ENCODE measurements around the gene PDE6A.
"Not testable (repeated sequence)": the region's sequence is repeated elsewhere in the genome, so short reads cannot be mapped to it uniquely, and the experiment has no call there.

PDE6A gene

GRCh38 chr5:149883550-149883949 is 61.0 kb downstream of the PDE6A start:
- Histone ChIP-seq H3K23ac (ENCODE audit: low read length in 2 of 2) (no peak overlapping the region), H2BK12ac (ENCODE audit: low read length in 2 of 2) (no peak overlapping the region), H3K9ac (ENCODE audit: low read length) (no peak overlapping the region), H3K4me3 (ENCODE audit: insufficient read depth in 1 of 2, low read depth in 1 of 2, low read length in 2 of 2) (no peak overlapping the region), H2AFZ (ENCODE audit: low read depth, low read length) (no peak overlapping the region), H2BK5ac (ENCODE audit: low read depth, low read length, poor library complexity, severe bottlenecking) (no peak overlapping the region), H3K4me1 (ENCODE audit: control insufficient read depth, insufficient read depth, low read depth, low read length) (peaks cover 13% of the 10 kb centered on the region), H3K4me2 (ENCODE audit: low read length, poor library complexity, severe bottlenecking) (no peak overlapping the region), H3K18ac (ENCODE audit: low read depth in 1 of 2, low read length in 2 of 2) (no peak overlapping the region), H3K27ac (ENCODE audit: low read length, poor library complexity, severe bottlenecking) (no peak overlapping the region), H4K91ac (ENCODE audit: low read length) (no peak overlapping the region), H2BK120ac (ENCODE audit: low read depth, low read length) (no peak overlapping the region), H4K8ac (ENCODE audit: low read length) (no peak overlapping the region), H2AK5ac (ENCODE audit: low read length, severe bottlenecking) (no peak overlapping the region), H3K79me1 (replicated peaks; ENCODE audit: low read length, poor library complexity, severe bottlenecking) (no peaks in the 10 kb centered on the region), H3K9me3 (ENCODE audit: control insufficient read depth, low read length) (no peaks in the 10 kb centered on the region), H3K4ac (ENCODE audit: low read depth in 1 of 2, low read length in 2 of 2) (no peak overlapping the region), H2BK15ac (ENCODE audit: low read depth, poor library complexity, severe bottlenecking) (no peak overlapping the region), H3K27me3 (ENCODE audit: control insufficient read depth in 1 of 2, insufficient read depth in 1 of 2, low read length in 2 of 2) (no peaks in the 10 kb centered on the region), H3K36me3 (ENCODE audit: control insufficient read depth in 1 of 2, insufficient read depth in 2 of 2, low read depth in 1 of 2, low read length in 2 of 2) (no peaks in the 10 kb centered on the region), H3K14ac (ENCODE audit: low read length in 2 of 2) (no peak overlapping the region)
- no peak for DNase-seq
- 85% methylated on average over 2 of the region's 2 CpGs for WGBS

GRCh38 chr5:149882633-149883032 is 62.0 kb downstream of the PDE6A start:
- not testable (repeated sequence) for H3K18ac ChIP-seq (ENCODE audit: low read depth in 1 of 2, low read length in 2 of 2); H3K9ac ChIP-seq (ENCODE audit: low read length); H2BK5ac ChIP-seq (ENCODE audit: low read depth, low read length, poor library complexity, severe bottlenecking); H2BK120ac ChIP-seq (ENCODE audit: low read depth, low read length); H2AK5ac ChIP-seq (ENCODE audit: low read length, severe bottlenecking); H3K4ac ChIP-seq (ENCODE audit: low read depth in 1 of 2, low read length in 2 of 2); H4K8ac ChIP-seq (ENCODE audit: low read length); H3K4me3 ChIP-seq (ENCODE audit: insufficient read depth in 1 of 2, low read depth in 1 of 2, low read length in 2 of 2); DNase-seq; H3K79me1 ChIP-seq (replicated peaks; ENCODE audit: low read length, poor library complexity, severe bottlenecking); H2BK15ac ChIP-seq (ENCODE audit: low read depth, poor library complexity, severe bottlenecking); H2AFZ ChIP-seq (ENCODE audit: low read depth, low read length); H3K23ac ChIP-seq (ENCODE audit: low read length in 2 of 2); H3K27ac ChIP-seq (ENCODE audit: low read length, poor library complexity, severe bottlenecking); H3K27me3 ChIP-seq (ENCODE audit: control insufficient read depth in 1 of 2, insufficient read depth in 1 of 2, low read length in 2 of 2); H3K4me2 ChIP-seq (ENCODE audit: low read length, poor library complexity, severe bottlenecking); H3K14ac ChIP-seq (ENCODE audit: low read length in 2 of 2); H4K91ac ChIP-seq (ENCODE audit: low read length); H2BK12ac ChIP-seq (ENCODE audit: low read length in 2 of 2); H3K9me3 ChIP-seq (ENCODE audit: control insufficient read depth, low read length); H3K36me3 ChIP-seq (ENCODE audit: control insufficient read depth in 1 of 2, insufficient read depth in 2 of 2, low read depth in 1 of 2, low read length in 2 of 2)
- 96% methylated on average over 9 of the region's 10 CpGs for WGBS
- H3K4me1 ChIP-seq (ENCODE audit: control insufficient read depth, insufficient read depth, low read depth, low read length): peaks cover 11% of the 10 kb centered on the region

- peaks cover 0 to 9% of the 10 kb centered on the region in 2 experiments for H3K27me3 ChIP-seq (ENCODE audit: control insufficient read depth in 1 of 2, insufficient read depth in 1 of 2, low read length in 2 of 2)
- H2AFZ ChIP-seq (ENCODE audit: low read depth, low read length): no peak overlapping the region
- no peak overlapping the region for H3K9ac ChIP-seq (ENCODE audit: low read length)
- no peak for DNase-seq
- no peak overlapping the region for H3K4me2 ChIP-seq (ENCODE audit: low read length, poor library complexity, severe bottlenecking)
- no peak overlapping the region for H3K4ac ChIP-seq (ENCODE audit: low read depth in 1 of 2, low read length in 2 of 2)
- H4K91ac ChIP-seq (ENCODE audit: low read length): no peak overlapping the region
- no peak overlapping the region for H2BK15ac ChIP-seq (ENCODE audit: low read depth, poor library complexity, severe bottlenecking)
- no peak overlapping the region for H3K23ac ChIP-seq (ENCODE audit: low read length in 2 of 2)
- no peak overlapping the region for H2BK120ac ChIP-seq (ENCODE audit: low read depth, low read length)
- H3K4me1 ChIP-seq (ENCODE audit: control insufficient read depth, insufficient read depth, low read depth, low read length): peaks cover 9% of the 10 kb centered on the region
- H3K18ac ChIP-seq (ENCODE audit: low read depth in 1 of 2, low read length in 2 of 2): no peak overlapping the region
- no peak overlapping the region for H4K8ac ChIP-seq (ENCODE audit: low read length)
- no peak overlapping the region for H2AK5ac ChIP-seq (ENCODE audit: low read length, severe bottlenecking)
- WGBS: 90% methylated on average over 2 of the region's 4 CpGs
- H3K27ac ChIP-seq (ENCODE audit: low read length, poor library complexity, severe bottlenecking): no peak overlapping the region
- no peak overlapping the region for H2BK5ac ChIP-seq (ENCODE audit: low read depth, low read length, poor library complexity, severe bottlenecking)
- no peaks in the 10 kb centered on the region for H3K36me3 ChIP-seq (ENCODE audit: control insufficient read depth in 1 of 2, insufficient read depth in 2 of 2, low read depth in 1 of 2, low read length in 2 of 2)
- H3K4me3 ChIP-seq (ENCODE audit: insufficient read depth in 1 of 2, low read depth in 1 of 2, low read length in 2 of 2): no peak overlapping the region
- no peaks in the 10 kb centered on the region for H3K79me1 ChIP-seq (replicated peaks; ENCODE audit: low read length, poor library complexity, severe bottlenecking)
- H2BK12ac ChIP-seq (ENCODE audit: low read length in 2 of 2): no peak overlapping the region
- no peak overlapping the region for H3K14ac ChIP-seq (ENCODE audit: low read length in 2 of 2)
- no peaks in the 10 kb centered on the region for H3K9me3 ChIP-seq (ENCODE audit: control insufficient read depth, low read length)
Measured at GRCh38 chr5:149881874-149882273, 62.7 kb downstream of the PDE6A start.

- Histone ChIP-seq H3K18ac (ENCODE audit: low read depth in 1 of 2, low read length in 2 of 2) (no peak overlapping the region), H3K23ac (ENCODE audit: low read length in 2 of 2) (no peak overlapping the region)
Measured at GRCh38 chr5:149881069-149881622, 63.4 kb downstream of the PDE6A start.

More at GRCh38 chr5:149881069-149881622, 63.4 kb downstream of the PDE6A start:
- H3K27ac ChIP-seq (ENCODE audit: low read length, poor library complexity, severe bottlenecking): no peak overlapping the region
- H3K27me3 ChIP-seq (ENCODE audit: control insufficient read depth in 1 of 2, insufficient read depth in 1 of 2, low read length in 2 of 2): peaks cover 0 to 12% of the 10 kb centered on the region in 2 experiments
- H3K4ac ChIP-seq (ENCODE audit: low read depth in 1 of 2, low read length in 2 of 2): no peak overlapping the region
- no peak overlapping the region for H3K9ac ChIP-seq (ENCODE audit: low read length)
- H2AFZ ChIP-seq (ENCODE audit: low read depth, low read length): no peak overlapping the region
- H2BK120ac ChIP-seq (ENCODE audit: low read depth, low read length): no peak overlapping the region
- H3K4me1 ChIP-seq (ENCODE audit: control insufficient read depth, insufficient read depth, low read depth, low read length): peaks cover 4% of the 10 kb centered on the region
- no peak overlapping the region for H3K4me3 ChIP-seq (ENCODE audit: insufficient read depth in 1 of 2, low read depth in 1 of 2, low read length in 2 of 2)
- no peaks in the 10 kb centered on the region for H3K9me3 ChIP-seq (ENCODE audit: control insufficient read depth, low read length)
- WGBS: 100% methylated on average over 4 of the region's 4 CpGs
- no peak overlapping the region for H3K4me2 ChIP-seq (ENCODE audit: low read length, poor library complexity, severe bottlenecking)
- H4K8ac ChIP-seq (ENCODE audit: low read length): no peak overlapping the region
- DNase-seq: no peak
- H3K36me3 ChIP-seq (ENCODE audit: control insufficient read depth in 1 of 2, insufficient read depth in 2 of 2, low read depth in 1 of 2, low read length in 2 of 2): no peaks in the 10 kb centered on the region
- no peak overlapping the region for H3K14ac ChIP-seq (ENCODE audit: low read length in 2 of 2)
- no peak overlapping the region for H4K91ac ChIP-seq (ENCODE audit: low read length)
- no peaks in the 10 kb centered on the region for H3K79me1 ChIP-seq (replicated peaks; ENCODE audit: low read length, poor library complexity, severe bottlenecking)
- H2BK12ac ChIP-seq (ENCODE audit: low read length in 2 of 2): no peak overlapping the region
- no peak overlapping the region for H2BK5ac ChIP-seq (ENCODE audit: low read depth, low read length, poor library complexity, severe bottlenecking)
- H2BK15ac ChIP-seq (ENCODE audit: low read depth, poor library complexity, severe bottlenecking): no peak overlapping the region
- no peak overlapping the region for H2AK5ac ChIP-seq (ENCODE audit: low read length, severe bottlenecking)

All from mesenchymal stem cell (in vitro differentiated cells and primary cell).